Frontal cortex (tissue), 4 donors: Measurements from ENCODE around the gene SERPINB1. TPM values are rescaled to one million over a fixed set of nuclear protein-coding genes. Genes with fewer than 3 reads are reported as not detected.
"Not testable (repeated sequence)": the region's sequence is repeated elsewhere in the genome, so short reads cannot be mapped to it uniquely, and the experiment has no call there.

Source experiments
- DNase-seq, 2 donors: peaks; one replicate each; pipeline ENCODE4 v3.0.0; 2012; ENCODE audit warnings: low spot score in 2 of 2
- FAIRE-seq: peaks from 2 replicates; lab custom pipeline; 2012; peaks lifted over from hg19 to GRCh38; lab: Jason Lieb, UNC
- total RNA-seq: library from RNA; depleted of rRNA; stranded (reverse); fragments of >200 nt; gene quantifications from one replicate; pipeline ENCODE4 v1.2.3, GENCODE V29; 2014
- donor health status: control.
- donor health status: control.
- donor health status: control.

The SERPINB1 gene
- total RNA-seq, 1 donor from 2014 or later = 3.3 TPM

GRCh38 chr6:2868637-2869036 is 27.0 kb upstream of the SERPINB1 start:
- DNase-seq (no peak), FAIRE-seq (no peak)

GRCh38 chr6:2866171-2866846 is 24.6 kb upstream of the SERPINB1 start:
- FAIRE-seq (no peak), DNase-seq (no peak)

- DNase-seq = no peak
- no peak for FAIRE-seq
Observed at GRCh38 chr6:2865694-2866151, 24.1 kb upstream of the SERPINB1 start.

GRCh38 chr6:2865270-2865669 is 23.6 kb upstream of the SERPINB1 start:
- DNase-seq (no peak), FAIRE-seq (no peak)

GRCh38 chr6:2863901-2864300 is 22.2 kb upstream of the SERPINB1 start:
- no peak for FAIRE-seq
- DNase-seq = no peak

GRCh38 chr6:2862712-2863181 is 21.1 kb upstream of the SERPINB1 start:
- no peak for DNase-seq
- no peak for FAIRE-seq

GRCh38 chr6:2861822-2862164 is 20.1 kb upstream of the SERPINB1 start:
- FAIRE-seq (no peak), DNase-seq (no peak)

- FAIRE-seq (no peak), DNase-seq (no peak)
Observed at GRCh38 chr6:2861060-2861821, 19.6 kb upstream of the SERPINB1 start.

- not testable (repeated sequence) for FAIRE-seq, DNase-seq
Observed at GRCh38 chr6:2860706-2861059, 19.0 kb upstream of the SERPINB1 start.

GRCh38 chr6:2859798-2860705 is 18.4 kb upstream of the SERPINB1 start:
- FAIRE-seq, DNase-seq: not testable (repeated sequence)

GRCh38 chr6:2859185-2859700 is 17.6 kb upstream of the SERPINB1 start:
- no peak for DNase-seq
- no peak for FAIRE-seq

- DNase-seq = no peak
- FAIRE-seq = no peak
Observed at GRCh38 chr6:2857580-2858337, 16.1 kb upstream of the SERPINB1 start.

GRCh38 chr6:2857185-2857579 is 15.5 kb upstream of the SERPINB1 start:
- DNase-seq = no peak
- FAIRE-seq = no peak

GRCh38 chr6:2855061-2855519 is 13.4 kb upstream of the SERPINB1 start:
- FAIRE-seq (no peak), DNase-seq (no peak)

GRCh38 chr6:2854396-2854982 is 12.8 kb upstream of the SERPINB1 start:
- DNase-seq (no peak), FAIRE-seq (no peak)

GRCh38 chr6:2853769-2854395 is 12.2 kb upstream of the SERPINB1 start:
- DNase-seq (no peak), FAIRE-seq (no peak)

GRCh38 chr6:2853378-2853768 is 11.7 kb upstream of the SERPINB1 start:
- not testable (repeated sequence) for FAIRE-seq, DNase-seq

GRCh38 chr6:2852921-2853322 is 11.3 kb upstream of the SERPINB1 start:
- DNase-seq = no peak
- no peak for FAIRE-seq

- FAIRE-seq = no peak
- DNase-seq = no peak
Observed at GRCh38 chr6:2852514-2852855, 10.8 kb upstream of the SERPINB1 start.
